ENCODE data around the gene CHRM5.
"Not testable (repeated sequence)": the region's sequence is repeated elsewhere in the genome, so short reads cannot be mapped to it uniquely, and the experiment has no call there.

Gene CHRM5

GRCh38 chr15:33987444-33987843, 19.1 kb downstream of the CHRM5 start:
- no peak overlapping the region for H3K4me3 ChIP-seq (ENCODE audit: low read length)
- no peak overlapping the region for H3K27ac ChIP-seq (ENCODE audit: low read depth, low read length)
- H3K27me3 ChIP-seq (ENCODE audit: insufficient read depth, low read length): no peaks in the 10 kb centered on the region
- peaks cover 10% of the 10 kb centered on the region; the same call in 1 of the 2 replicates for H3K4me1 ChIP-seq (ENCODE audit: insufficient read depth, low read length)
- H3K9me3 ChIP-seq (ENCODE audit: insufficient read depth, low read depth, low read length): no peaks in the 10 kb centered on the region
- no peak overlapping the region for H3K9ac ChIP-seq (ENCODE audit: low read depth, low read length)
- H3K36me3 ChIP-seq (ENCODE audit: insufficient read depth, low read length): no peaks in the 10 kb centered on the region
- 94% methylated on average over 3 of the region's 3 CpGs for WGBS

GRCh38 chr15:33988384-33988783, 20.1 kb downstream of the CHRM5 start:
- WGBS: 95% methylated on average over 4 of the region's 4 CpGs

GRCh38 chr15:33994005-33994615, 25.8 kb downstream of the CHRM5 start:
- Histone ChIP-seq H3K9me3 (ENCODE audit: insufficient read depth, low read depth, low read length) (no peaks in the 10 kb centered on the region; the same call in 1 of the 2 replicates), H3K4me3 (ENCODE audit: low read length) (no peak overlapping the region), H3K9ac (ENCODE audit: low read depth, low read length) (no peak overlapping the region), H3K27ac (ENCODE audit: low read depth, low read length) (no peak overlapping the region), H3K27me3 (ENCODE audit: insufficient read depth, low read length) (no peaks in the 10 kb centered on the region), H3K36me3 (ENCODE audit: insufficient read depth, low read length) (no peaks in the 10 kb centered on the region), H3K4me1 (ENCODE audit: insufficient read depth, low read length) (no peaks in the 10 kb centered on the region)
- WGBS: 64% methylated on average over 9 of the region's 9 CpGs

More at GRCh38 chr15:33988384-33988783, 20.1 kb downstream of the CHRM5 start:
- Histone ChIP-seq H3K36me3 (ENCODE audit: insufficient read depth, low read length) (no peaks in the 10 kb centered on the region), H3K9me3 (ENCODE audit: insufficient read depth, low read depth, low read length) (no peaks in the 10 kb centered on the region), H3K27me3 (ENCODE audit: insufficient read depth, low read length) (no peaks in the 10 kb centered on the region), H3K9ac (ENCODE audit: low read depth, low read length) (no peak overlapping the region), H3K27ac (ENCODE audit: low read depth, low read length) (no peak overlapping the region), H3K4me1 (ENCODE audit: insufficient read depth, low read length) (peaks cover 10% of the 10 kb centered on the region; the same call in 1 of the 2 replicates), H3K4me3 (ENCODE audit: low read length) (no peak overlapping the region)

- H3K9ac ChIP-seq (ENCODE audit: low read depth, low read length); H3K9me3 ChIP-seq (ENCODE audit: insufficient read depth, low read depth, low read length); H3K27me3 ChIP-seq (ENCODE audit: insufficient read depth, low read length); H3K4me3 ChIP-seq (ENCODE audit: low read length); H3K27ac ChIP-seq (ENCODE audit: low read depth, low read length); H3K36me3 ChIP-seq (ENCODE audit: insufficient read depth, low read length); H3K4me1 ChIP-seq (ENCODE audit: insufficient read depth, low read length): not testable (repeated sequence)
- WGBS: 95% methylated on average over 10 of the region's 10 CpGs
These were observed 27.4 kb downstream of the CHRM5 start for GRCh38 chr15:33995666-33996065.

- Histone ChIP-seq H3K36me3 (ENCODE audit: insufficient read depth, low read length) (no peaks in the 10 kb centered on the region; the same call in 1 of the 2 replicates), H3K4me3 (ENCODE audit: low read length) (no peak overlapping the region), H3K9me3 (ENCODE audit: insufficient read depth, low read depth, low read length) (no peaks in the 10 kb centered on the region), H3K27me3 (ENCODE audit: insufficient read depth, low read length) (no peaks in the 10 kb centered on the region), H3K4me1 (ENCODE audit: insufficient read depth, low read length) (peaks cover under 1% of the 10 kb centered on the region; the same call in 1 of the 2 replicates), H3K27ac (ENCODE audit: low read depth, low read length) (no peak overlapping the region), H3K9ac (ENCODE audit: low read depth, low read length) (no peak overlapping the region)
- WGBS: 64% methylated on average over 3 of the region's 3 CpGs
These were observed 33.2 kb downstream of the CHRM5 start for GRCh38 chr15:34001536-34001935.

GRCh38 chr15:34006381-34006780, 38.1 kb downstream of the CHRM5 start:
- no peaks in the 10 kb centered on the region; the same call in 1 of the 2 replicates for H3K36me3 ChIP-seq (ENCODE audit: insufficient read depth, low read length)
- no peaks in the 10 kb centered on the region for H3K27me3 ChIP-seq (ENCODE audit: insufficient read depth, low read length)
- H3K4me1 ChIP-seq (ENCODE audit: insufficient read depth, low read length): peaks cover 5% of the 10 kb centered on the region; the same call in 1 of the 2 replicates
- H3K4me3 ChIP-seq (ENCODE audit: low read length): no peak overlapping the region
- H3K9me3 ChIP-seq (ENCODE audit: insufficient read depth, low read depth, low read length): no peaks in the 10 kb centered on the region
- H3K27ac ChIP-seq (ENCODE audit: low read depth, low read length): no peak overlapping the region
- H3K9ac ChIP-seq (ENCODE audit: low read depth, low read length): no peak overlapping the region
- 75% methylated on average over 2 of the region's 2 CpGs for WGBS

GRCh38 chr15:34009656-34010055, 41.4 kb downstream of the CHRM5 start:
- Histone ChIP-seq H3K36me3 (ENCODE audit: insufficient read depth, low read length) (no peaks in the 10 kb centered on the region), H3K4me3 (ENCODE audit: low read length) (no peak overlapping the region), H3K27me3 (ENCODE audit: insufficient read depth, low read length) (no peaks in the 10 kb centered on the region), H3K9me3 (ENCODE audit: insufficient read depth, low read depth, low read length) (no peaks in the 10 kb centered on the region), H3K27ac (ENCODE audit: low read depth, low read length) (no peak overlapping the region), H3K9ac (ENCODE audit: low read depth, low read length) (no peak overlapping the region), H3K4me1 (ENCODE audit: insufficient read depth, low read length) (peaks cover 6% of the 10 kb centered on the region; the same call in 1 of the 2 replicates)
- 100% methylated on average over 1 of the region's 1 CpG for WGBS

- H3K9ac ChIP-seq (ENCODE audit: low read depth, low read length): no peak overlapping the region
- H3K27me3 ChIP-seq (ENCODE audit: insufficient read depth, low read length): no peaks in the 10 kb centered on the region
- no peak overlapping the region for H3K27ac ChIP-seq (ENCODE audit: low read depth, low read length)
- H3K36me3 ChIP-seq (ENCODE audit: insufficient read depth, low read length): no peaks in the 10 kb centered on the region
- 98% methylated on average over 4 of the region's 5 CpGs for WGBS
- H3K4me1 ChIP-seq (ENCODE audit: insufficient read depth, low read length): peaks cover 8% of the 10 kb centered on the region; the same call in 1 of the 2 replicates
- no peak overlapping the region for H3K4me3 ChIP-seq (ENCODE audit: low read length)
- no peaks in the 10 kb centered on the region for H3K9me3 ChIP-seq (ENCODE audit: insufficient read depth, low read depth, low read length)
These were observed 42.6 kb downstream of the CHRM5 start for GRCh38 chr15:34010921-34011320.

GRCh38 chr15:34011481-34011880, 43.2 kb downstream of the CHRM5 start:
- no peak overlapping the region for H3K9ac ChIP-seq (ENCODE audit: low read depth, low read length)
- H3K4me3 ChIP-seq (ENCODE audit: low read length): no peak overlapping the region
- no peaks in the 10 kb centered on the region for H3K9me3 ChIP-seq (ENCODE audit: insufficient read depth, low read depth, low read length)
- no peaks in the 10 kb centered on the region for H3K36me3 ChIP-seq (ENCODE audit: insufficient read depth, low read length)
- peaks cover 7% of the 10 kb centered on the region; the same call in 1 of the 2 replicates for H3K4me1 ChIP-seq (ENCODE audit: insufficient read depth, low read length)
- WGBS: 86% methylated on average over 2 of the region's 2 CpGs
- H3K27ac ChIP-seq (ENCODE audit: low read depth, low read length): no peak overlapping the region
- no peaks in the 10 kb centered on the region for H3K27me3 ChIP-seq (ENCODE audit: insufficient read depth, low read length)

GRCh38 chr15:34012461-34013028, 44.2 kb downstream of the CHRM5 start:
- no peaks in the 10 kb centered on the region for H3K27me3 ChIP-seq (ENCODE audit: insufficient read depth, low read length)
- WGBS: 92% methylated on average over 4 of the region's 4 CpGs
- H3K27ac ChIP-seq (ENCODE audit: low read depth, low read length): no peak overlapping the region
- no peaks in the 10 kb centered on the region for H3K36me3 ChIP-seq (ENCODE audit: insufficient read depth, low read length)
- 0 out of 2 replicates have a peak, but pooled peaks cover 3% of the 10 kb centered on the region for H3K4me1 ChIP-seq (ENCODE audit: insufficient read depth, low read length)
- H3K9ac ChIP-seq (ENCODE audit: low read depth, low read length): no peak overlapping the region
- no peak overlapping the region for H3K4me3 ChIP-seq (ENCODE audit: low read length)
- H3K9me3 ChIP-seq (ENCODE audit: insufficient read depth, low read depth, low read length): no peaks in the 10 kb centered on the region

GRCh38 chr15:34013746-34014145, 45.4 kb downstream of the CHRM5 start:
- no peak overlapping the region for H3K9ac ChIP-seq (ENCODE audit: low read depth, low read length)
- no peaks in the 10 kb centered on the region; the same call in 1 of the 2 replicates for H3K36me3 ChIP-seq (ENCODE audit: insufficient read depth, low read length)
- H3K4me1 ChIP-seq (ENCODE audit: insufficient read depth, low read length): 0 out of 2 replicates have a peak, but pooled peaks cover 3% of the 10 kb centered on the region
- H3K9me3 ChIP-seq (ENCODE audit: insufficient read depth, low read depth, low read length): no peaks in the 10 kb centered on the region
- H3K27me3 ChIP-seq (ENCODE audit: insufficient read depth, low read length): no peaks in the 10 kb centered on the region
- 89% methylated on average over 9 of the region's 9 CpGs for WGBS
- no peak overlapping the region for H3K27ac ChIP-seq (ENCODE audit: low read depth, low read length)
- no peak overlapping the region for H3K4me3 ChIP-seq (ENCODE audit: low read length)

Measured in HUES64 (cell line).